Uterus (tissue), 2 donors: Measurements from ENCODE around the gene COL4A2.

Experiments
- POLR2A ChIP-seq, 2 donors: fragments of 450-650 bp; IDR thresholded peaks; one replicate each; pipeline ENCODE4 v1.6.1; 2016; ENCODE audit warnings: antibody characterized with exemption in 2 of 2, mild to moderate bottlenecking in 1 of 2, moderate library complexity in 1 of 2
- TF ChIP-seq, protein P1 (sequence below), 4 experiments: fragments of 200-600 bp in 2 of 4; fragments of 450-650 bp in 2 of 4; sonication (generic) in 2 of 4; IDR thresholded peaks; one replicate each; pipeline ENCODE4 v1.5.1; 2016 to 2019; ENCODE audit warnings: antibody characterized with exemption in 4 of 4, mild to moderate bottlenecking in 2 of 4, moderate library complexity in 1 of 4

DNA sequence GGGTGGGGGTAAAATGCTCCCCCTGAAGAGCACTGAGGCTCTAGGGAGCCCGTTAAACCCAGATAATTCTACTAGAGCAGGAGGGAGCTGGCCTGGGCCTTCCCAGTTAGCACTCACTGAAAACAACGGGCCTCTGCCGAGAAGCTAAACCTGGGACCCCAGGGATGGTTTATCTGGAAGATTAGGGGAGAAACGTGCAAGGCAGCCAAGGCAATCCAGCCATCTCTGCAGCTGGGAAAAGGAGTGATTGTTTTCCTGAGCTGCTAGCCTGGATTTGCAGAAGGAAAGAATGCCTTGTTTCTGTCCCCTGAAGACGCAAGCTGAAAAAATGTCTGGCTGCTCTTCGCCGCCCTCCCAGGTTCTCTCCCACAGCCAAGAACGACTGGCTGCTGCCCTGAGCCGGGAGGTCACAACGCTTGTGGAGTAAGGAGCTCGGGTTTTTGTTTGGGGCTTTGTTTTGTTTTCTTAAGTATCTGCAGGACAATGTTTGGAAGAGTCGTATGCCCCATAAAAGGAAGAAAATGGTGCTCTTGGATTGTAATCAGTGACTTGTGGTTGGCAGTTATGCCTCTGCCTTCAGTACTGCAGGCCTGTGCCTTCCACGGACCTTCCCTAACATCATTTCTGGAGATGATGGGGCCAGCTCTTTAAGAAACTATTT lies 31.5 kb downstream of the COL4A2 start:
- TF ChIP-seq, protein P1, sequence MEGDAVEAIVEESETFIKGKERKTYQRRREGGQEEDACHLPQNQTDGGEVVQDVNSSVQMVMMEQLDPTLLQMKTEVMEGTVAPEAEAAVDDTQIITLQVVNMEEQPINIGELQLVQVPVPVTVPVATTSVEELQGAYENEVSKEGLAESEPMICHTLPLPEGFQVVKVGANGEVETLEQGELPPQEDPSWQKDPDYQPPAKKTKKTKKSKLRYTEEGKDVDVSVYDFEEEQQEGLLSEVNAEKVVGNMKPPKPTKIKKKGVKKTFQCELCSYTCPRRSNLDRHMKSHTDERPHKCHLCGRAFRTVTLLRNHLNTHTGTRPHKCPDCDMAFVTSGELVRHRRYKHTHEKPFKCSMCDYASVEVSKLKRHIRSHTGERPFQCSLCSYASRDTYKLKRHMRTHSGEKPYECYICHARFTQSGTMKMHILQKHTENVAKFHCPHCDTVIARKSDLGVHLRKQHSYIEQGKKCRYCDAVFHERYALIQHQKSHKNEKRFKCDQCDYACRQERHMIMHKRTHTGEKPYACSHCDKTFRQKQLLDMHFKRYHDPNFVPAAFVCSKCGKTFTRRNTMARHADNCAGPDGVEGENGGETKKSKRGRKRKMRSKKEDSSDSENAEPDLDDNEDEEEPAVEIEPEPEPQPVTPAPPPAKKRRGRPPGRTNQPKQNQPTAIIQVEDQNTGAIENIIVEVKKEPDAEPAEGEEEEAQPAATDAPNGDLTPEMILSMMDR (IDR thresholded peaks at IDR 0.05): no peak
- no peak for TF ChIP-seq POLR2A (IDR thresholded peaks at IDR 0.05)
